Stimulated activated CD4-positive, alpha-beta T cell treated with anti-CD3 and anti-CD28 coated beads, Interleukin-2, amount 100 ng/mL, for 4 hours (primary cell): ENCODE measurements around the gene PCID2.
"Not testable (repeated sequence)": the region's sequence is repeated elsewhere in the genome, so short reads cannot be mapped to it uniquely, and the experiment has no call there.

Experiments
- DNase-seq: peaks from one replicate; pipeline ENCODE4 v3.0.0-alpha.2; 2020; ENCODE audit warnings: low read depth

Gene PCID2

GRCh38 chr13:113164492-113164891 is 44.0 kb downstream of the PCID2 start:
- no peak for DNase-seq

GRCh38 chr13:113162783-113163685 is 45.4 kb downstream of the PCID2 start:
- DNase-seq, result no peak

DNA sequence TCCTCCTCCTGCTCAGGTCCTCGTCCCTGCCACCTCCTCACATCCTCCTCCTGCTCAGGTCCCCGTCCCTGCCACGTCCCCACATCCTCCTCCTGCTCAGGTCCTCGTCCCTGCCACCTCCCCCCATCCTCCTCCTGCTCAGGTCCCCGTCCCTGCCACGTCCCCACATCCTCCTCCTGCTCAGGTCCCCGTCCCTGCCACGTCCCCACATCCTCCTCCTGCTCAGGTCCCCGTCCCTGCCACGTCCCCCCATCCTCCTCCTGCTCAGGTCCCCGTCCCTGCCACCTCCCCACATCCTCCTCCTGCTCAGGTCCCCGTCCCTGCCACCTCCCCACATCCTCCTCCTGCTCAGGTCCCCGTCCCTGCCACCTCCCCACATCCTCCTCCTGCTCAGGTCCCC is 46.5 kb downstream of the PCID2 start:
- not testable (repeated sequence) for DNase-seq

GRCh38 chr13:113161433-113161832 is 47.0 kb downstream of the PCID2 start:
- DNase-seq, result no peak

GRCh38 chr13:113160983-113161382 is 47.5 kb downstream of the PCID2 start:
- no peak for DNase-seq

GRCh38 chr13:113159701-113160100 is 48.8 kb downstream of the PCID2 start:
- DNase-seq, result no peak

GRCh38 chr13:113158946-113159345 is 49.5 kb downstream of the PCID2 start:
- DNase-seq, result no peak

DNA sequence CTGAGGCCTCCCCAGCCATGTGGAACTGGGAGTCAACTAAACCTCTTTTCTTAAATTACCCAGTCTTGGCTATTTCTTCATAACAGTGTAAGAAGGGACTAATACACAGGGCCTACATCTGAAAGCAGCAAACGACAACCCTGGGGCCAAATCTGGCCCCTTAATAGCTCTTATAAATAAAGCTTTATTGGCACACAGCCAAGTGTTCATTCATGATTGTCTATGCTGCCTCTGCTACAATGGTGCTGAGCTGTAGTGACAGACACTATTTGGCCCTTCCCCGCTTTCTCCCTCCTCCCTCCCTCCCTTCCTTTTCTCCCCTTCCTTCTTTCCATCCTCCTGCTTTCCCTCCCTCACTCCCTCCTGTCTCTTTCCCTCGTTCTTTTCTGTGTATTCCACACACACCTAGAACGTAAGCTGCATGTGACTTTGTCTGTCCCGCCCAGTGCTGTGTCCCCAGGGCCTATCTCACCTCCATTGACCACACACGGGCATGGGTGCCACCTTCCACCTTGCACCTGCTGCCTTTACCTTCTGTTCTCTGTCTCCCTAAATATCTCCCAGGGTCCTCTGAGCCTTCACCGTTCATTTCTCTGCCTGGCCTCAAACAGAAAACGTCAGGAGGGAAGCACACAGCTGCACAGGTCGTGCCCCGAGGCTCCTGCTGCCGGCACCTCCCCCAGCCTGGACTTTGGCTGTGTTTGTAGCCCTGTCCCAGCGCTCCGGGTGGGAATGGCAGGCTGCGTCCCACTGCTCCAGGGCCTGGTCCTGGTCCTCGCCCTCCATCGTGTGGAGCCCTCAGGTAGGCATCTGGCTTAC is 50.3 kb downstream of the PCID2 start, which contains the start of gene PROZ:
Gene PROZ, plus strand, starts transcription at position 720 of the 819 bp plus-strand sequence. Its CDS starts 13 bp downstream, at position 733.
- no peak for DNase-seq

DNA sequence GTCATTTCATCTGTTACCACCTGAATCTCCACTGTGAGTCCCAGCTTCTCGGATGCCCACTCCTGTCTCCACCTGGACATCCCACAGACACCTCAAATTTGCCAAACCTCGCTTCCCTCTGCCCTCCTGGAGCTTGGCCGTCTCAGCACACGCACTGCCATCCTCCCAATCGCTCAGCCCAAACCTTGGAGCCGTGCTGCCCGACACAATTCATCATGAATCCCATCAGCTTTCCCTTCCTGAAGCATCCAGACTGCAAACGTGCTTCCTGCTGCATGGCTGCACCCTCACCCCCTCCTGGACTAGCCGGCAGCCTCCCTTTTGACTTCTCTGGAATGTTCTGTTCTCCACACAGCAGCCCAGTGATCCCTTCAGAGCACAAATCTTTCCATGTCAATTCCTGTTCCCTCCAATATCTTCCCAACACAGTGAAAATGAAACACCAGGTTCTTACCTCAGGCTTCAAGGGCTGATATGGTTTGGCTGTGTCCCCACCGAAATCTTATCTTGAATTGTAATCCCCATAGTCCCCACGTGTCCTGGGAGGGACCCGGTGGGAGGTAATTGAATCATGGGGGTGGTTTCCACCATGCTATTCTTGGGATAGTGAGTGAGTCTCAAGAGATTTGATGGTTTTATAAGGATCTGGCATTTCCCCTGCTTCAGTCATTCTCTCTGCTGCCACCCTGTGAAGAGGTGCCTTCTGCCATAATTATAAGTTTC is 51.1 kb downstream of the PCID2 start:
- no peak for DNase-seq

- DNase-seq, result no peak
These were observed 52.4 kb downstream of the PCID2 start for GRCh38 chr13:113155982-113156655.

- DNase-seq, result no peak
These were observed 53.3 kb downstream of the PCID2 start for GRCh38 chr13:113155201-113155600.

- peak; percentile 63 for DNase-seq
These were observed 54.4 kb downstream of the PCID2 start for GRCh38 chr13:113153810-113154748.

DNA sequence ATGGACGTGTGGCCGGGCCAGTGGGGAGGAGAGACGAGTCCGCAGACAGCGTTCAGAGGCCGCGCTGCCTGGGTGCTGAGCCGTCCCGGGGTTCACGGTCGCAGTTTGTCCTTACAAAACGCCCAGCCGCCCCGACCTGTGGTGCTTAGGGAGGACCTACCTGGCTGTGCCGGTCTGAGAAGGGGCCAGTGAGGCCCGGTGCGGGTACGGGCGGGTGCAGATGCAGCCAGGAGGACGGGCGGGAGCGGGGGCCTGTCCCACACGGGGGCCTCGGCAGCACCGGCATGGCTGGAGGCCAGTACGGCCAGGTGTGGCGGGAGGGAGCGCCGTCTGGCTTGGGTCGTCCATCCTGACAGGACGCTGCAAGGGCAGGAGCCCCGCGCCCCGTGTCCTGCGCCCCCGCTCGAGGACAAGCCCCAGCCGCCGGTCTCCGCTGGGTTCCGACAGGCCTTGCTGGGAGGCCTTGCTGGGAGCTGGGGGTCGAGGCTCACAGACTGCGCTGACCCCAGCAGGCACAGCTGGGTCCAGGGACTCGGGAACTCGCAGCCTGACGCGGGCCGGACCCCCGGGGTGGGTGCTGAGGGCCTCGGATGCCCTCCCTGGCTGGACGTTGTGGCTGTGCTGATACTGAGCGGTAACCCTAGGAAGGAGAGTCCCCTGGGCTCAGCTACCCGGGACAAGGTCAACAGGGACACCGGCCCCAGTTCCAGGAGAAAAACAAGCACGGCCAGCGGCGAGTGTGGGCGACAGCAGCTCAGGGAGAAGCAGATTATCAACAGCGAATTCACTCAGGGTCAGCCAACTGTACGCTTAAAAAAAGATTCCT is 55.3 kb downstream of the PCID2 start:
- no peak for DNase-seq

DNA sequence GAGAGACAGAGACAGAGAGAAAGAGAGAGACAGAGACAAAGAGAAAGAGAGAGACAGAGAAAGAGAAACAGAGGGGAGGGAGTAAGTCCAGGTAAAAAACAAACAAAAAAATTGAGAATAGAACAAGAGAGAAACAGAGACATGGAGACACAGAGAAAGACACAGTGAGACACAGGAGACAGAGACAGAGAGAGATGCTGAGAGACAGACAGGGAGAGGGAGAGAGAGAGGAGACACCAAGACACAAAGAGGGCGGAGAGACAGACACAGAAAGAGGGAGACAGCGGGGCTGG is 55.8 kb downstream of the PCID2 start:
- no peak for DNase-seq

GRCh38 chr13:113151745-113152690 is 56.5 kb downstream of the PCID2 start:
- no peak for DNase-seq

GRCh38 chr13:113150550-113151365 is 57.7 kb downstream of the PCID2 start:
- DNase-seq, result no peak

- DNase-seq, result no peak
These were observed 58.5 kb downstream of the PCID2 start for GRCh38 chr13:113149711-113150549.
